Measurements from ENCODE around the gene UCP2.

DNA sequence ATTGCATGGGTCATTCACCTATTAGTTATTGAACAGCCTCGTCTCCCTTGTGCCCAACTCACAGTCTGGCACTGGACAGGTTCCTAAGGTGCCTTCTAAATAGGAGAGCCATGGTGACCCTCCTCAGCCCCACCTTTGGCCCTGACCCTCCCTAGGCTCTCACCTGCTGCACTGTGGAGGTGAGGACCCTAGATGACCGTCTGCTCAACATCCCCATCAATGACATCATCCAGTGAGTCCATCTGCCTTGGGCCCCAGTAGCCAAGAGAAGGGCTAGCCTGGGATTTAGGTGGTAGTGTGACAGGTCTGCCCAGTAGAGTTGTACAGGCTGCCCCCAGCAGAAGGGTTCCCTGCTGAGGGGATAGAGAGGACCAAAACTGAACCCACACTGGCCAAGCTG lies 13.6 kb downstream of the UCP2 start:
- TF ChIP-seq CTCF (IDR thresholded peaks at IDR 0.05): no peak
- TF ChIP-seq POLR2A (IDR thresholded peaks at IDR 0.05): no peak
- TF ChIP-seq EP300 (IDR thresholded peaks at IDR 0.05): no peak
- no peak for TF ChIP-seq POLR2AphosphoS5 (IDR thresholded peaks at IDR 0.05)
